Osteoblast (primary cell): ENCODE data around the gene CUEDC1. TPM values are rescaled to one million over a fixed set of nuclear protein-coding genes. Genes with fewer than 3 reads are reported as not detected.

Source experiments
- DNase-seq: peaks from one replicate; pipeline ENCODE4 v3.0.0; 2011; ENCODE audit warnings: low spot score, mixed read lengths; ENCODE audit not compliant: insufficient read length; ENCODE audit errors: missing footprints
- H2AFZ ChIP-seq: 2 replicates; pipeline ENCODE4 v1.6.0; 2011; ENCODE audit warnings: mild to moderate bottlenecking, low read length
- H3K27ac ChIP-seq: 2 replicates; pipeline ENCODE4 v1.5.1; 2011; ENCODE audit warnings: mild to moderate bottlenecking, low read depth, low read length, moderate library complexity
- H3K27me3 ChIP-seq: 2 replicates; pipeline ENCODE4 v1.6.0; 2012; ENCODE audit warnings: mild to moderate bottlenecking, control low read depth, inconsistent platforms, low read length, moderate library complexity; ENCODE audit not compliant: insufficient read depth
- H3K36me3 ChIP-seq: 2 replicates; pipeline ENCODE4 v1.5.1; 2011; ENCODE audit warnings: mild to moderate bottlenecking, low read length, control low read depth, moderate library complexity; ENCODE audit not compliant: insufficient read depth
- H3K4me1 ChIP-seq: 2 replicates; pipeline ENCODE4 v1.5.1; 2011; ENCODE audit warnings: mild to moderate bottlenecking, low read length, control low read depth, moderate library complexity; ENCODE audit not compliant: insufficient read depth
- H3K4me2 ChIP-seq: 2 replicates; pipeline ENCODE4 v1.6.0; 2011; ENCODE audit warnings: mild to moderate bottlenecking, low read length; ENCODE audit not compliant: insufficient read depth
- H3K4me3 ChIP-seq: fragments of 200-600 bp; sonication (generic); 3 replicates; pipeline ENCODE4 v1.5.1; 2012; ENCODE audit warnings: mild to moderate bottlenecking, low read length, inconsistent platforms; ENCODE audit not compliant: insufficient read depth
- H3K79me2 ChIP-seq: 2 replicates; pipeline ENCODE4 v1.6.0; 2012; ENCODE audit warnings: mild to moderate bottlenecking, low read length, control low read depth, inconsistent platforms; ENCODE audit not compliant: insufficient read depth
- H3K9me3 ChIP-seq: 2 replicates; pipeline ENCODE4 v1.5.1; 2011; ENCODE audit warnings: low read depth, low read length, control low read depth
- H4K20me1 ChIP-seq: 2 replicates; pipeline ENCODE4 v1.6.0; 2012; ENCODE audit warnings: mild to moderate bottlenecking, low read length, control low read depth; ENCODE audit not compliant: insufficient read depth
- CTCF ChIP-seq: IDR thresholded peaks from 2 replicates; pipeline ENCODE4 v1.5.1; 2011; ENCODE audit warnings: mild to moderate bottlenecking, low read depth, low read length, moderate library complexity; ENCODE audit errors: extremely low read depth
- total RNA-seq: library from RNA; depleted of rRNA; stranded (reverse); fragments of >200 nt; gene quantifications from 2 replicates; pipeline ENCODE4 v1.2.3, GENCODE V29; 2012

Gene CUEDC1
- total RNA-seq, 1 donor: 21.0 TPM

DNA sequence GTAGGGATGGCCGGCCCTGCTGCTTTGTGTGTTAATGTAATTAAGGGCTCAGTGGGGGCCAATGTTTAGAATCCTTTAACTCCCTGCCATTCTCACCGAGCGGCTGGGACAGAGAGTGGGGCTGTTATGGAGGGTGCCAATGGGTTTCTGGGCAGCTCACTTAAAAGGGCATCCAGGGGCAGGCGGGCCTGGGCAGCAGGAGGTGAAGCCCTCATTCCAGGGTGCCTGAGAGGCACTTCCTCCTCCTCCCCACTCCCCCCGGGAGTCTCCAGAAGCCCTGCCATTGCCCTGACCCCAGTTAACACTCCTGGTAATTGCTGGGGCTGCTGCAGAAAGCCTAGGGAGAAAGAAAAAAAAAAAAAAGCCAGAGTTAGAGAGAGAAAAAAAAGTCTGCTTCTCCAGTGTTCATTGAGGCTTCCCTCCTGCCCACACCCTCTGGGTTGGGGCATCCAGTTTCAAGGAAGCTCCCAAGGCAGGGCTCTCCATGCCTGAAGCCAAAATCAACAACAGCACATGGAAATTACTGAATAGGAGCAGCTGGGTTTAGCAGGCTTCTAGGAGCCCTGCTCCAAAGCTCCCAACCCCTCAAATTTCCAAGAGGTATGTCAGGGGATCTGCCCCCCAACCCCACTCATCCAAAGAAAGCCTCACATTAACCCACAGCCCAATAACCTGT, 28.0 kb downstream of the CUEDC1 start:
- H3K4me3 ChIP-seq: no peak overlapping the region
- H3K27me3 ChIP-seq: no peaks in the 10 kb centered on the region
- DNase-seq: peak; percentile 98
- peaks cover 25% of the 10 kb centered on the region for H3K4me1 ChIP-seq
- peaks cover 62% of the 10 kb centered on the region for H4K20me1 ChIP-seq
- H3K4me2 ChIP-seq: peak overlapping the region; percentile 51
- peaks cover 82% of the 10 kb centered on the region for H3K79me2 ChIP-seq
- H3K36me3 ChIP-seq: peaks cover 2% of the 10 kb centered on the region
- TF ChIP-seq CTCF: no peak
- no peak overlapping the region for H3K27ac ChIP-seq
- H2AFZ ChIP-seq: no peak overlapping the region
- no peaks in the 10 kb centered on the region for H3K9me3 ChIP-seq

- Histone ChIP-seq H3K36me3 (peaks cover 2% of the 10 kb centered on the region), H3K4me3 (no peak overlapping the region), H3K79me2 (peaks cover 81% of the 10 kb centered on the region), H3K9me3 (no peaks in the 10 kb centered on the region), H3K27me3 (no peaks in the 10 kb centered on the region), H3K27ac (no peak overlapping the region), H3K4me2 (peak overlapping the region; percentile 51), H2AFZ (no peak overlapping the region), H4K20me1 (peaks cover 60% of the 10 kb centered on the region), H3K4me1 (peaks cover 25% of the 10 kb centered on the region)
- TF ChIP-seq CTCF: no peak
- no peak for DNase-seq
Observed at GRCh38 chr17:57926723-57927047, 28.5 kb downstream of the CUEDC1 start.

- no peak for TF ChIP-seq CTCF
- Histone ChIP-seq H3K36me3 (peaks cover 2% of the 10 kb centered on the region), H3K79me2 (peaks cover 77% of the 10 kb centered on the region), H3K27me3 (no peaks in the 10 kb centered on the region), H3K9me3 (no peaks in the 10 kb centered on the region), H3K4me3 (no peak overlapping the region), H4K20me1 (peaks cover 54% of the 10 kb centered on the region), H2AFZ (no peak overlapping the region), H3K4me2 (no peak overlapping the region), H3K4me1 (peaks cover 20% of the 10 kb centered on the region), H3K27ac (no peak overlapping the region)
- peak; percentile 56 for DNase-seq
Observed at GRCh38 chr17:57925361-57925990, 29.7 kb downstream of the CUEDC1 start.

GRCh38 chr17:57924677-57925076, 30.5 kb downstream of the CUEDC1 start:
- no peak overlapping the region for H2AFZ ChIP-seq
- peaks cover 2% of the 10 kb centered on the region for H3K36me3 ChIP-seq
- no peaks in the 10 kb centered on the region for H3K27me3 ChIP-seq
- peaks cover 20% of the 10 kb centered on the region for H3K4me1 ChIP-seq
- H3K4me3 ChIP-seq: no peak overlapping the region
- no peak for TF ChIP-seq CTCF
- H4K20me1 ChIP-seq: peaks cover 54% of the 10 kb centered on the region
- H3K27ac ChIP-seq: no peak overlapping the region
- no peak for DNase-seq
- no peak overlapping the region for H3K4me2 ChIP-seq
- no peaks in the 10 kb centered on the region for H3K9me3 ChIP-seq
- peaks cover 76% of the 10 kb centered on the region for H3K79me2 ChIP-seq
